GM12892 (cell line): Measurements from ENCODE around the gene MLXIPL.

Experiments
- DNase-seq: peaks from one replicate; pipeline ENCODE4 v3.0.0; 2011; ENCODE audit not compliant: insufficient read length
- FAIRE-seq: peaks from 2 replicates; lab custom pipeline; 2011; peaks lifted over from hg19 to GRCh38; lab: Jason Lieb, UNC
- POLR2A ChIP-seq: IDR thresholded peaks from 2 replicates; pipeline ENCODE4 v1.6.1; 2011; ENCODE audit warnings: low read depth, low read length, control low read depth
- POLR2AphosphoS5 ChIP-seq: IDR thresholded peaks from 2 replicates; pipeline ENCODE4 v1.6.1; 2011; ENCODE audit warnings: low read depth, low read length, control low read depth
- TAF1 ChIP-seq: IDR thresholded peaks from 2 replicates; pipeline ENCODE4 v1.6.1; 2011; ENCODE audit warnings: low read depth, mild to moderate bottlenecking, control low read depth, low read length, borderline replicate concordance

Gene MLXIPL

GRCh38 chr7:73652541-73652949, 28.2 kb upstream of the MLXIPL start:
- TF ChIP-seq POLR2AphosphoS5 (no peak), POLR2A (no peak), TAF1 (no peak)
- DNase-seq (no peak), FAIRE-seq (no peak)

GRCh38 chr7:73650524-73650923, 26.2 kb upstream of the MLXIPL start:
- FAIRE-seq (no peak), DNase-seq (no peak)

DNA sequence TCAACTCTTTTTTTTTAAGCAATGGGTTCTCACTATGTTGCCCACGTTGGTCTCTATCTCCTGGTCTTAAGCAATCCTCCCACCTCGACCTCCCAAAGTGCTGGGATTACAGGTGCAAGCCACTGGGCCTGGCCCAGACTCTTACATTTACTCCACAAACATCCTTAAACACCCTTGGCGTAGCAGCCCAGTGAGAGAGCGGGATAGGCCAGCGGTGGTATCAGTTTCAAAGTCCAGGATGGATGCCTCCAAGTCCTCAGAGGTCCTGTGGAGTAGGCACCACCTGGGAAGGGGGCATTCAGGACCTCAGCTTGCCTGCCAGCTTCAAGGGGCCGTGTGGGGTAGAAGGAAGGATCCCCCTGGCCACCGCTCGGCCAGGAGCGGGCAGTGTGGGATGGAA, 25.3 kb upstream of the MLXIPL start:
- no peak for FAIRE-seq
- TF ChIP-seq TAF1 (no peak), POLR2AphosphoS5 (no peak), POLR2A (no peak)
- DNase-seq, result no peak

More at GRCh38 chr7:73650524-73650923, 26.2 kb upstream of the MLXIPL start:
- no peak for TF ChIP-seq POLR2AphosphoS5
- TF ChIP-seq POLR2A, result no peak
- TF ChIP-seq TAF1, result no peak

DNA sequence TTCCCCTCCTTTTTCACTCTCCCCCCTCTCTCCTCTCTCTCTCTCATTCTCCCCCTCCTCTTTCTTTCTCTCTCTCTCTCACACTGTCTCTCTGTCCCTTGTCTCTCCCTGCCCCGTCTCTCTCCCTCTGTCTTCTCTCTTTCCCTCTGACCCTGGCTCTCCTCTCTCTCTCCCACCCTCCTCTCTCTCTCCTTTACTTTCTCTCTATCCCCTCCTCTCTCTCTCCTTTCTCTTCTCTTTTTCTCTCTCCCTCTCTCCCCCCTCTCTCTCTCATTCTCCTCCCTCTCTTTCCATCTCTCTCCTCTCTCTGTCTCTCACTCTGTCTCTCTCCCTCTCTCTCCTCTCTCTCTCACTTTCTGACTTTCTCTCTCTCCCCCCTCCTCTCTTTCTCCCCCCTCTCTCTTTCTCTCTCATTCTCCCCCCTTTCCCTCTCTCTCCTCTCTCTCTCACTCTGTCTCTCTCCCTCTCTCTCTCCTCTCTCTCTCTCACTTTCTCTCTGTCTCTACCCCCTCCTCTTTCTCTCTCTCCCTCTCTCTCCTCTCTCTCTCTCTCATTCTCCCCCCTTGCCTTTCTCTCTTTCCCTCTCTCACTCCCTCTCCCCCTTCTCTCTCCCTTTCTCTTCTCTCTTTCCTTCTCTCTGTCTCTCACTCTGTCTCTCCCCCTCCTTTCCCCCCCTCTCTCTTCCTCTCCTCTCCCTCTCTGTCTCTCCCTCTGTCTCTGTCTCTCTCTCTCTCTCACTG, 24.4 kb upstream of the MLXIPL start:
- TF ChIP-seq POLR2AphosphoS5 (no peak), TAF1 (no peak), POLR2A (no peak)
- no peak for FAIRE-seq
- DNase-seq, result no peak

DNA sequence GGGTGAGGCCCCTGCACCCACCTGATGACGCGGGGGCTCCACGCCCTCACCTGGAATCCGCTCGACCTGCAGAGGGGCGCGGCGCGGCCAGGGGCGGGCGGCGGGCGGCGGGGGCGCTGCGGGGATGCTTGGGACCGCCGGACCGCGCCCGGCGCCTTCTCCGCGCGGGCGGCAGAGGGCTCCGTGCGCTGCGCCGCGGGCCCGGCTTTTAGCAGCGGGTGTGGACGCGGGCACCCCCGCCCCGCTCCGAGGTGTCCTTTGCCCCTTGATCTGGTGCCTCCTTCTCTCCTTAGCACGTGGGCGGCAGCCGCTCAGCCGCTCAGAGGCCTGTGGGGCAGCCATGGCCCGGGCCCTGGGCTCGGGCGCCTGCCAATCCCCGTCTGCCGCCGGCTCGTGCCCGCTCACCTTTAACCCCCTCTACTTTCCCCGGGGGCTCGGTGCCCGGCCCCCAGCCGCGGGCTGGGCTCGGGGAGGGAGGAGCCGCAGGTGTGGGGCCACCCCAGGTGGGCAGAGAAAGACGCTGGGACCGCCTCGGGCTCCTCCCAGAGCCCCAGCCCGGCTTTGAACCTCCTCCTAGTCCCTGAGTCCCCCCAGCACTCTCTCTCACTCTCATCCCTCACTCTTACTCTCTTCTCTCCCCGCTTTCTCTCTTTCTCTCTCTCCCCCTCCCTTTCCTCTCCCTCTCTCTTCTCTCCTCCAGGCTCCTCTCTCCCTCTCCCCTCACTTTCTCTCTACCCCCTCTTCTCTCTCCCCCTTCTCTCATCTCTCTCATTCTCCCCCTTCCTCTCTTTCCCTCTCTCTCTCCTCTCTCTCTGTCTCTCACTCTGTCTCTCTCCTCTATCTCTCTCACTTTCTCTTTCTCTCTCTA, 23.6 kb upstream of the MLXIPL start:
- FAIRE-seq (no peak), DNase-seq (no peak)
- TF ChIP-seq POLR2AphosphoS5 (no peak), TAF1 (no peak), POLR2A (no peak)

DNA sequence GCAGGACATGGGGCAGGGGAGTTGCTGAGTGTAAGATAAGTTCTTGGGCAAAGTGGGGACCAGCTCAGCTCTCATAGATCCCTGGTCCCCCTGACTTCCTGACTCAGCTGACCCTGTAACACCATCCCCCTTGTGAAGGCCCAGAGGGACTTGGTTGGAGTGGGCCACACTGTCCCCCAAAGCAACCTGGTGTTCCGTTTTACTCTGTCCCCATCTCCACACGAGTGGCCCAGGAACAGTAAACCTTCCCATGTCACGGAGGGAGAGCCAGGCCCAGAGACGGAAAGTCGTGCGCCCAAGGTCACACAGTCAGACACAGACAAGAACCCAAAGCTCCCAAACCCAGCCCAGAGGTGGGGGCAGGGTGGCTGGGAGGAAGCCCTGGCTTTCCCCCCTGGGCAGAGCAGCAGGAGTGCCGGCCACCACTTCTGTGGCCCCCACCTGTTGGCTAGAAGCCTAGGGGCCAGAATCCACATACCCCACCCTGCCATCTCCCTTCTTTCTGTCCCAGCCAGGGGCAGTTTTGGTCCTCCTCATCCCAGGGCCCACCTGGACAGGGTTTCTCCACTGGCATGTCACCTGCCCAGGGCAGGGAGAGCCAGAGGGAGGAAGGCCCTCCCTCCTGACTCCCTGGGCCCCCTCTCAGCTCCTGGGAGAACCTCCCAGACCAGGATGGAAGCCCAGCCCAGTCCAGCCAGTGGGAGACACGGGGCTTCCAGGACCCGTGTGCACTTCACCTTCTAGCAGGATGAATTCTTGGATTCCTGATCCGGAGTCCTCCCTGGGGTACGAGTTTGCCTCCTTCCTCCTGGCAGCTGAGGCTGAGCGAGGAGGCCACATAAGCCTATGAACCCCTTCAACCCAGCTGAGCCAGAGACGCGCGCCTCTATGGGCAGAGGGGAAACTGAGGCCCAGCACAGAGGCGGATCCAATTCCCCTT, 22.7 kb upstream of the MLXIPL start:
- DNase-seq (no peak), FAIRE-seq (no peak)
- TF ChIP-seq TAF1, result no peak
- no peak for TF ChIP-seq POLR2A
- no peak for TF ChIP-seq POLR2AphosphoS5

GRCh38 chr7:73645643-73646174, 21.4 kb upstream of the MLXIPL start:
- no peak for FAIRE-seq
- DNase-seq, result no peak
- TF ChIP-seq TAF1, result no peak
- no peak for TF ChIP-seq POLR2A
- no peak for TF ChIP-seq POLR2AphosphoS5

DNA sequence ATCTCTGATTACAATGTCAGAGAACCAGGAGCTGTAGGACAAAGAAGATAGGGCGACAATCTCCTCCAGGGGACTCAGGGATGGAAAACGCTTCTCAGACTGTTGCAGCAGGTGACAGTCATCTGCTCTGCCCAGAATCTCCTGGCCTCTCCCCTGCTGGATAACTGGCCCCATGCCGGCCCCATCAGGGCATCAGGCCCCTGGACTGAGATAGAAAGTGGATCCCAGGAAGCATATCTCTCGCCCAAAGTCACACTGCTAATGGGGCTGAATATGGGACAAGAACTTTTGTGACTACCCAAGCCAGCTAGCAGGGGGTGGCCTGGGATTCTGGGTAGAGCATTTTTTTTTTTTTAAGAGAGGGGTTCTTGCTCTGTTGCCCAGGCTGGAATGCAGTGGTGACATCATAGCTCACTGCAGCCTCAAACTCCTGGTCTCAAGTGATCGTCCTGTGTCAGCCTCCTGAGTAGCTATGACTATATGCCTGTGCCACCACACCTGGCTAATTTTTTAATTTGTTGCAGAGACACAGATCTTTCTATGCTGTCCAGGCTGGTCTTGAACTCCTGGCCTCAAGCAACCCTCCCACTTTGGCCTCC, 20.5 kb upstream of the MLXIPL start:
- FAIRE-seq (no peak), DNase-seq (no peak)
- TF ChIP-seq TAF1 (no peak), POLR2AphosphoS5 (no peak), POLR2A (no peak)

GRCh38 chr7:73642834-73643233, 18.5 kb upstream of the MLXIPL start:
- FAIRE-seq (no peak), DNase-seq (no peak)
- TF ChIP-seq TAF1 (no peak), POLR2A (no peak), POLR2AphosphoS5 (no peak)

- DNase-seq (no peak), FAIRE-seq (no peak)
- TF ChIP-seq POLR2A (no peak), TAF1 (no peak), POLR2AphosphoS5 (no peak)
These were observed 14.6 kb upstream of the MLXIPL start for GRCh38 chr7:73638911-73639310.

GRCh38 chr7:73635428-73636200, 11.3 kb upstream of the MLXIPL start:
- TF ChIP-seq TAF1 (no peak), POLR2A (no peak), POLR2AphosphoS5 (no peak)
- no peak for DNase-seq
- no peak for FAIRE-seq
